HTERT RPE-1 (cell line): Measurements from ENCODE around the gene PCMT1.
"Not testable (repeated sequence)": the region's sequence is repeated elsewhere in the genome, so short reads cannot be mapped to it uniquely, and the experiment has no call there.

Experiments
- in situ Hi-C: fragments of 300-500 bp; cut with MboI; formaldehyde crosslinking; loops from 4 replicates; pipeline ENCODE4 v1.14.3; 2020; ENCODE audit warnings: low sequenced_read_pairs

The PCMT1 gene

DNA sequence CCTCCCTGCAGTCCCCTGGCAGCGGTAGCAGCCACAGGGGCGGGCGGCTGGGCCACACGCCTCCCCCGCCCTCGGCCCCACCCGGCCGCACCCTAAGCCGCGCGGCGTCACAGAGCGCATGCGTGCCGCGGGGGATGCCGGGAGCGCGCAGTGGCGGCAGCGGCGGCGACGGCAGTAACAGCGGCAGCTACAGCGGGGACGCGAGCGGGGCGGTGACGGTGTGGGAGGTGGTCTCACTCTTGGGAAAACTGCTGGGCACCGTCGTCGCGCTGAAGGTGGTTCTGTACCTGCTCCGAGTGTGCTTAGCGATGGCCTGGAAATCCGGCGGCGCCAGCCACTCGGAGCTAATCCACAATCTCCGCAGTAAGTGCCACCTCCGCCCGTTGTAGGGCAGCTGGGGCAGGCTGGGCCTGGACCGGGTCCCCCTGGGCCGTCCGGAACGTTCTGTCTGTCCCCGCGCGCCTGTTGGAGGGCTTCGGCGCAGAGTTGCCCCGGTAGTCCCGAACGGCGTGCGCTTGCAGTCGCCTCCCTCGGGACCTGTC, at the start of gene PCMT1:
TSS of gene PCMT1 (plus strand) at position 148 of the 542 bp plus-strand sequence. CDS start at position 309, 161 bp downstream.
- in situ Hi-C loops: no loop called here

DNA sequence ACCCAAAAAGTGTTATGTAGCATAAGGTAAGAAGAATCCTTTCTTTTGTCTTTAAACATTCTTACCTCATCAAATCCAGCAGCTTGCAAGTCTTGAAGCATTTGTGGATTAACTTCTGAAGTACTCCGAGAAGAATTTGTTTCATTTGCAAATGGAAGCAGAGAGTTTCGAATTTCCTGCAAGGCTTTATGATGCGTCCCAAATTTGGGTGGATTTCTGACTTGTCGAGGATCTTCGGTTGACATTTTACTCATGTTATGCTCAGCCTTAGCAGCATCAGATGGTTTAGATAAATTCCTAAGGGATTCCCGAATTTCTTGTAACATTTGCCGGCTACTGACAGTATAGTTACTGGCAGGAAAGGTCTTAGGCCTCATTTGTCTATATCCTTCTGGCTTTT, 47.8 kb upstream of the PCMT1 start:
- in situ Hi-C loops: no loop called here

DNA sequence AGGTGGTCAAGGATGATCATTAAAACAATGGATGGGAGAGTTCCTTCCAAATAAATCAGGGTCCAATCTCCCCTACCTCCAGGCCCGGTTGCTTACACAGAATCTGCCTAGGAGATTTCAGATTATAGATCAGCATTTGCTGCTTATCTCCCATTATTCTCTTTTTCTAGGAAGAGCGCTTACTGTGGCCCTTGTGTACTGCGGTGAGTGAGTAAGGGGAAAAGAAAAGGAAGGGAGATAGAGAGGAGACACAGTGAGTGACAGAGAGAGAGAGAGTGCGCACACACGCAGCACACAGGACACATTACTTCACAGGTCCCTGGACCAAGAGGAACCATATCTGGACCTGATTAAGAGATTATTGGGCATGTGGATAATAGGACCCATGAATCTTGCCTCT, 37.8 kb upstream of the PCMT1 start:
- in situ Hi-C loops: no loop called here

DNA sequence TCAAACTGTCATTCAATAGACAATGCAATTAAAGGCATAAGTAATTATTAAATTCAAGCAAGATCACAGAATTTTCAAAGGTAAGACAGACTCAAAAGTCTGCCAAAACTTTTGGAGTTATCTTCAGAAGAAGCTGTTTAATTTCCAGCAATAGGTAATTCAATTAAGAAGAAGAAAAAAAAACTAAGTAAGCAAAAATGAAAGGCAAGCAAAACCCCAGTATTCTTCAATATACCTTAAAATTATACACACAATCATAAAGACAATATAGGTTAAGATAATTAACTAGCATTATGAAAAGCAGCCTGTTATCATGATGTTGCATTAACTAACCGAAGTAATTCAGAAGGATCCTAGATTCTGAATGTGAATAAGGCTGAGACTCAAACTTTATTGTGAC, 35.1 kb upstream of the PCMT1 start:
- in situ Hi-C loops: no loop called here

DNA sequence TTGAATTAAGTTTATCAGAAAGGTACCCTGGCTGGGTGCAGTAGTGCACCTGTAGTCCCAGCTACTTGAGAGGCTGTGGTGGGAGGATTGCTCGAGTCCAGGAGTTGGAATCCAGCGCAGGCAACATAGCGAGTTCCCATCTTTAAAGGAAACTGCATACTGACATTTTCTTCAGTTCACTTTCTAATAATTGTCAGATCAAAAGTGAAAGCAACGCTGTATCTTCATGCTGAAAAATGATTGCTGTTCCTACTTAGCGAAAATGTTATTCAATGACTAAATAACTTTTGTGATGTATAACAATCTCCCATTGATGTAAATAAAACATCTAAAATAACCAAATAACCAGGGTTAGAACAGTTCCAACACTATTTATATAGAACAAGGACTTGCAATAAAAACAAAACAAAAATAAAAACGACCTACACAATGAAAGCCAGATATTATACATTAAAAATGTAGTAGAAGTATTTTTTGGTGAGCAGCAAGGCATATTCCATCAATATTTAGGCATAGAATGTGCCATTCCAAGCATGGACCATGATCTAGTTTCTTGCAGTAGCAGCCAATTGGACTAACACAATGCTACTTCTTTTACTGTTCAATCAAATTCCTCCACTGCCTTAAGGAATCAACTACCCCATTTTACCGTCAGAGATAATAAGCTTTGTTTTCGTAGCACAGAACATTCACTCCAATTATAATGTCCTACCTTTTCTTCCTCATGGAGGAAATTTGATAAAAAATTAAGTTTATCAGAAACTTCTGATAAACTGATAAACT, 33.2 kb upstream of the PCMT1 start:
- in situ Hi-C loops: no loop called here

DNA sequence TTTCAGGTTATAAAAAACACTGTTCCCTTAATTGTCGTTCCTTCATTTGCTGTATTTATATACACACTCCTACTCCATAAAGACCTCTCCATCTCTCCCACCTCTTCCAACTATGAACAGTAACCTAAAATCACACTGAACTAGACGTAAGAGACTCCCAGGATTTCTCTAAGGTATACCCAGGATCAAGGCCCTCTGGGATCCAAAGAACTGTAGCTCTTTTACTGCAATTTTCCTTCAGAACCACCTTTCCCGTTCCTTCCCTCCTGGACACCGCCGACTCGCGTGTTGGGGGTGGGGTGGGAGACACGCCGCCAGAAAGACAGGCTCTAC, 32.3 kb upstream of the PCMT1 start:
- in situ Hi-C loops: no loop called here

DNA sequence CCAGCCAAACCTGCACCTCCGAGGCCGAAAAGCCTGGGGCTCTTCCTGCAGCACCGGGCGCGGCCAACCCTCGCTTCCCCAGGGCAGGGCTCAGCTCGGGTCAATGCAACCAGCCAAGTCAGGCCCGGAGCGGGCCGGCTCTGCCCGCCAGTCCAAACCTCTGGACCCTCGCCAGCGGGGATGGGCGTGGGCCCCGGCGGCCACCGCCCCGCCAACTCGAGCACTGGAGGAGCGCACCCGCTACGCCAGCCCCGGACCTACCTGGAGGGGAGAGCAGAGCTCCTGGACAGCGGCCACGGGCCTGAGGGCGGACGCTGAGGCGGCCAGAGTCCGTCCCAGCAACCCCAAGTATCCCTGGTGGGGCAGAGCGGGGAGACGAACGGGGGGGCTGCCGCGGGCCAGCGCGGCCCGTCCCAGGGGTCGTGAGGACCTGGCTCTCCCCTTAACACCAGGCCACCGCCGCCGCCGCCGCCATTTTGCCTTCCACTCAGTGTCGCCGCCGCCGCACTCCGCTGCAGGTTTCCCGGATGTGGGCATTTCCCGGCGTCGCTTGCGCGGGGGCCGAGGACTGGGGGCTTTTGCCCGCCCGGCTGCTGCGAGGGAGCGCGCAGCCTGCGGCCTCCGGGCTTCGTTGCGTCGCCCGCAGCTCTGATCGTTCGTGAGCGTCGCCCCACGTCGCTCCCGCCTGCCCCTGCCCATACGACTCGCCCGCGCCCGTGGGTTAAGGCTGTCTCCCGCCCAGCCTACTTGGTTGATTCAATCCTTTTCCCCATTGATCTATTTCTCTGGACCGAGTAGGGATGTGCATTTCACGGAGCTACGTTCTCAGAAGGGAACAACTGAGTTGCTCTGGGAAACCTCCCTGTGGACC, 31.7 kb upstream of the PCMT1 start, which contains the start of gene LATS1:
TSS of gene LATS1 (minus strand) at position 514 of the 871 bp plus-strand sequence. CDS start 15,975 bp downstream, outside the sequence.
- in situ Hi-C loops: no loop called here

DNA sequence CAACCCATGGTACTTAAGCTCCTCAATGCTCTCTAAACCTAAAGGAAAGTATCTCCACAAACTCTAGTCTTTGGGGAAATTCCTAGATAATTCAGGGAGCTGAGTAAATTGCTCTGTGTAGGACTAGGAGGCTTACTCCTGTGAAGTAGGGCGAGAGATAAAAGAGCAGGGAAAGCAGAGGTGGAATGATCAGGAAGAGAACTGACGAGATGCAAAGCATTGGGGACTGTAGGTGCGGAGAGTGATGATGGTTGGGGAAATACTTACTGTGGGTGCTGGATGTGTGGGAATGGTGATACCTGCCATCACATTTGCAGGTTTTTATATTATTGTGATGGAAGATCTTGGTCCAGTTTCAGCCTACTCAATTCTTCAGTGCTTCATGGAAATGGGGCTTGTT, 30.0 kb upstream of the PCMT1 start:
- in situ Hi-C loops: no loop called here

DNA sequence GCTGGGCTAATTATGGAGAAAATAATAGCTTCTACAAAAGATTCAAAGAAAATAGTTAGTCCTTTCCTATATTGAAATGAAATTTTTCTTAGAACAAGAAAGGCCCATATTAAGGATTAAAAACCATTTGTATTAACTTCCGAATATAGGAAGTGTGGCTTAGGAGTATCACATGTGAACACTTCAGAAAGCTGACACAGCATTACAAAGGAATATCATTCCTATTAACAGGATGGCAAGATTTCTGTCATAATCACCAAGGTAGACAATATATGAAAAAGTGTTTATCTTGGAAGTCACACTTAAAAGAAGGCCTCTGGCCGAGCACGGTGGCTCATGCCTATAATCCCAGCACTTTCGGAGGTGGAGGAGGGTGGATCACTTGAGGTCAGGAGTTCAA, 26.3 kb upstream of the PCMT1 start:
- in situ Hi-C loops: no loop called here

DNA sequence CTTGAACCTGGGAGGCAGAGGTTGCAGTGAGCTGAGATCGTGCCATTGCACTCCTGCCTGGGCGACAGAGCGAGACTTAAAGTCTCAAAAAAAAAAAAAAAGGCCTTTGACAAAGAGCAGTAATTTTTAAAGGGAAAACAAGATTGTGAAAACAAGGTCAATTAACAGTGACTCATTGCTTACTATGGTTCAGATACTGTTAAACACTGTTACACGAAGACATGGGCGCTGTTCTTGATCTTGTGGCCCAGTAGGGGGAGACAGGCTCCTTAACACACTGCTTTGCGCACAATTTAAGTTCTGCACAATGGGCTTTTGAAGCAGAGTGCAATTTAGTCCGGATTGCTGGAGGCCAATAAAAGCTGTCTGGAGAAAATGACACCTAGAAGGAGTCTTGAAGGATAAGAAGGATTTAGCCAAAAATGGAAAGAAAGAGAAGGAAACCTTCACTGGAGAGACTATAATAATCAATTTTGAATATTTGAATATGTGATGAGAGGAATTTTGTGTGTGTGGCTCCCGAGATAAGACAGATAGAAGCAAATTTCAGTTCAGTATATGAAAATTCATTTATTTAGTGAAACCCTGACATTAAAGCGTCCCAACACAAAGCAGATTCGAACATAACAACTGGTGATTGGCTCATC, 25.6 kb upstream of the PCMT1 start:
- in situ Hi-C loops: no loop called here

DNA sequence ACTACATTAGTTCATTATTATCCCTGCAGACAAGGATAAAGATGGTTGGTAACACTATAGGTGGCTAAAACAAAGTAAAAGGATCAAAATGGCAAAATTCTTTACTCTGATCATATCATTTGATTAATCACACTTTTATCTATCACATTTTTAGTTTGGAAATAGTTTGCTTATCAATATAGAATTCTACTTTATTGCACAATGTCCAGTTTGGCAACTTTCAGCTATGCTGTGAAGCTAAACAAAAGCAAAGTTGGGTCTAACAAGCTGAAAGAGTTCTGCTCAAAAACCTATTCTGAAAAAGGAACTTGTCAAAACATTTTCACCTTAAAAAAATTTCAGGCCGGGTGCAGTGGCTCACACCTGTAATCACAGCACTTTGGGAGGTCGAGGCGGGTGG, 23.8 kb upstream of the PCMT1 start:
- in situ Hi-C loops: no loop called here

DNA sequence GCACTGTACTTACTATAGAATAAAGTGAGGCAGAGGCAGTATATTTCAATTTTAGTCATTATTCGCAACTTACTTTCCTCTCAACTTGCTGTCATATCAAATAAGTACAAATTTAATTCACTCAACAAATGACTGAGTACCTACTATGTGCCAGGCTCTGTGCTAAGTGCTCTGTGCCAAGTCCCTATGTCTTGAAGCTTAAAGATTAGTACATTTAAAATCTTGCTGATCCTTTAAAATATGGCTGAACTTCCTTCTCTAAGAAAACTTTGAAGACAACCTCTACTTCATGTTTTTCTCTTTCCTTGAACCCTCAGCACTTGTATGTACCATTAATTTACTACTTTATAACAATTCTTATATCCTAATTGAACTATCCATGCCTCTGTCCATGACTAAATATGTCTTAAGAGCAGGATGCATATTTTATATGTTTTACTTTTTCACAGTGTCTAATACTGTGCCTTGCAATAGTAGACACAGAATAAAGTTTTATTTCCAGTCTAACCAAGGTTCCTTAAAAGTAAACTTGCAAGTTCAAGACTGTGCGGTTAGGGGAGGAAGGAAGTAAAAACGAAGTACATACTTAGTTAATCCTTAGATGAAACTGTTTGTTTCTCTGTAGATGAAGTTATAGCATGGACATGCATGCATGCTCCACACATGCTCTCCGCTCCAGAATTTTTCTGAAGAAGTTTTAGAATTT, 21.6 kb upstream of the PCMT1 start:
- in situ Hi-C loops: no loop called here

DNA sequence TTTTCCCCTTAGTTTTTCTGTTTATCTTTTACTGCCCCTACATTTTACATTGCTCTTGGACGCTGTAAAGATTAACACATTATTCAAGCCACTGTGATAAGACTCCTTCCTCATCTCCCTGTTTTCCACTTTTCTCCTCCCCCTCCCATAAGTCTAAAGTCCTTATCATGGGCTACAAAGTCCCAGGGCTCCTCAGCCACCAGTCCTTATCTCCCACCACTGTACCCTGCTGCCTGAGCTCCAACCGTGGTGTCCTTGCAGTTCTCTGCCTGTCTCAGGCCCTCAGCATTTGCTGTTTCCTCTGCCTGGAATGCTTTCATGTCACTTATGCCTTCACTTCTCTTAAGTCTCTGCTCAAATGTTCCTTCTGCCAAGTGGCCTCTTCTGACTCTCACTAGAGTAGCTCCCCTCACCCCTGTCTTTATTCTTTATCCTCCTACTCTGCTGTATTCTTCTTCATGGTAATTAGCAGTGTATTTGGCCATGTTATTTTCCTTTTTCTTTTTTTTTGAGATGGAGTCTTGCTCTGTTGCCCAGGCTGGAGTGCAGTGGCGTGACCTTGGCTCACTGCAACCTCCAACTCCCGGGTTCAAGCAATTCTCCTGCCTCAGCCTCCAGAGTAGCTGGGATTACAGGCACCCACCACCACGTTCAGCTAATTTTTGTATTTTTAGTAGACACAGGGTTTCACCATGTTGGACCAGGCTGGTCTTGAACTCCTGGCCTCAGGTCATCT, 20.9 kb upstream of the PCMT1 start:
- in situ Hi-C loops: no loop called here

DNA sequence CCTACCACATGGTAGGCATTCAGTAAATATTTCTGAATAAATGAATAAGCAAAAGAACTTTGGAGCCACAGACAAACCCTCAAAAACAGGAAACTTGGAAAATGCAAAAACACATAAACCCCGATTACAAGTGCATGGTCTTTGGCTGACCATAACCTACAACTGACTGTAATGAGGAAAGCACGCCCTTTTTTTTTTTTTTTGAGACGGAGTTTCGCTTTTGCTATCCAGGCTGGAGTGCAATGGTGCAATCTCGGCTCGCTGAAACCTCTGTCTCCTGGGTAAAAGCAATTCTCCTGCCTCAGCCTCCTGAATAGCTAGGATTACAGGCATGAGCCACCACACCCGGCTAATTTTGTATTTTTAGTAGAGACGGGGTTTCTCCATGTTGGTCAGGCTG, 19.7 kb upstream of the PCMT1 start:
- in situ Hi-C loops: no loop called here

DNA sequence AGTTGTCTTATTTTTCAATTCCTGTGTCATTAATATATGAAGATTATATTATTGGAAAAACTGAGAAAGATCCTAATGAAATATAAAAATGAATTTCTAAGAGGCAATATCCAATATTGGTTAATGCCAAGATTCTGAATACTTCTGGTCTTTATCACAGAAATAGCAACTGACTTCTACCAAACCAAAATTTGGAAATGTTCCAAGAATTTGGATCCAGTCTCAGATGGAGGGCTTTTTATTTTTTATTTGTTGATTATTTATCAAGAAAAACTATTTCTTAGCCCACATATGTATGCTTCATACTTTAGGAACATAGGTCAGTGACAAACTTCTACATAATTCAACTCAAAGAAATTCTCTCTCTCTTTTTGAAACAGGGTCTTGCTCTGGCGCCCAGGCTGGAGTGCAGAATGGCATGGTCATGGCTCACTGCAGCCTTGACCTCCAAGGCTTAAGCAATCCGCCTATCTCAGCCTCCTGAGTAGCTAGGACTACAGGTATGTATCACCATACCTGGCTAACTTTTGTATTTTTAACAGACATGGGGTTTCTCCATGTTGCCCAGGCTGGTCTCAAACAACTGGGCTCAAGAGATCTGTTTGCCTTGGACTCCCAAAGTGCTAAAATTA, 16.3 kb upstream of the PCMT1 start:
- in situ Hi-C loops: no loop called here

DNA sequence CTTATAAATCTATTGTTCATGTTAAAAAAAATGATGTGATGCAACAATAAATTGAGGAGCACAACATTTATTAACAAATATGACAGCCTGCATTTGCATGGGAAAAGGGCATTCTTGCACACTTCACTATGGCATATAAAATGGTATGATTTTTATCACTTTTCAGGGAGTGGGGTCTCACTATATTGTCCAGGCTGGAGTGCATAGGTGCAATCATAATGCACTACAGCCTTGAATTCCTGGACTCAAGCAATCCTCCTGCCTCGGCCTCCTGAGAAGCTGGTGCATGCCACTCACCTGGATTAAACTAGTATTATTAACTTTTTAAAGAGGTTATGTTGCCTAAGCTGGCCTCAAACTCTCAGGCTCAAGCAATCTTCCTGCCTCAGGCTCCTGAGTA, 14.6 kb upstream of the PCMT1 start:
- in situ Hi-C loops: no loop called here

DNA sequence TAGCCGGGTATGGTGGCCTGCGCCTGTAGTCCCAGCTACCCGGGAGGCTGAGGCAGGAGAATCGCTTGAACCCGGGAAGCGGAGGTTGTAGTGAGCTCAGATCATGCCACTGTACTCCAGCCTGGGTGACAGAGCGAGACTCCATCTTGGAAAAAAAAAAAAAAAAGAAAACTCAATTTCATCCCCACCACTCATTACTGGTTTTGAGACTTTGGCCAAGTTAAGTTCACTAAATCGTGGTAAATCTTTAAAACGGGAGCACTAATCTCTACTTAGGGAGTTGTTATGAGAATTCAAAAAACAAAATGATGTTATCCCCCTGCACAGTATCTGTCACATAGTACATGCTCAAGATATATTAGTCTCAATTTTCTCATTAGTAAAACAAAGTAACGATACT, 4.3 kb upstream of the PCMT1 start:
- in situ Hi-C loops: not testable (repeated sequence)

DNA sequence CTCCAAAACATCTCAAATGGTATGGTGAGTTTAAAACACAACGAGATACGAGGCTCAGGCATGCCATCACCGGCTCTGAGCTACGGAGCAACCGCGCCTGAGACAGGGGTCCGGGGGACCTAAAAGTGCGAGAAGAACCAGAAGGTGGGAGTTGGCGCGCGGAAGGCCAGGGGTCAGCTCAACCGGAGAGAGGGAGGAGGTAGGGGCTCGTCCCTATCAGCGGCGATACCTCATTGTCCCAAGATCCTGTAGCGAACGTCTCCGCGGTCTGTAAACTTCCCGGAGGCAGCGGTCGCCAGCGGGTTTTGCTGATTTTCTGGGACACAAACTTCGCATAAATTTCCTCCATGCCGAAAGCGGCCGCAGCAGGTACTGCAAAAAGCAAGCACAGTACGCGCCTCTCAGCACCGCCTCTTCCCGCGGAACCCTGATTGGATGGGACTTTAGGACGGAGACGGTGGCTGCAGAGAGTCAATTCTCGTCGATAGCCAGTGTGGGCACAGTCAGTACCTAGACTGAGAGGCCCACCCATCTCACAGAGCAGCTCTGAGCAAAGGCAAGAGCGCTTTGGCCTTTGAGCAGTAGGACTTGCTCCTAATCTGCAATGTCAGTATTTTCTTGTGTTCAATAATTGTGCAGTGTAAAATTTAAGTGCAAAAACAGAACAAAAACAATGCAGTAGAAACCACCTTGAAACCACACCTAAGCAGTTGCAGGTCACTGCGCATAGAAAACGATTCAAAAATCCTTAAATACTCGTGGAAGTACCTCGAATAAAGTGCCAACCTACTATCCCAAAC, 3.2 kb upstream of the PCMT1 start, which contains the start of gene NUP43:
TSS of gene NUP43 (minus strand) at position 383 of the 800 bp plus-strand sequence. CDS start at position 349, 34 bp downstream.
- in situ Hi-C loops: no loop called here
